ENCODE results near the gene KLHL6. TPM values are rescaled to one million over a fixed set of nuclear protein-coding genes. Genes with fewer than 3 reads are reported as not detected.

The KLHL6 gene
- total and polyA plus RNA-seq, 8 donors = 1.4 to 21.6 (median 2.2) TPM

- H3K27me3 ChIP-seq = no peaks in the 10 kb centered on the region
- intact Hi-C loops (cut with DNase I) = no loop called here
- TF ChIP-seq CTCF (IDR thresholded peaks at IDR 0.05) = peak in 1 of 2 donors; percentile 16
- no peak overlapping the region for H3K27ac ChIP-seq
- H3K9me3 ChIP-seq = no peaks in the 10 kb centered on the region
- no peak overlapping the region for H3K4me3 ChIP-seq
- DNase-seq (no peak), ATAC-seq (no peak)
- H3K4me1 ChIP-seq = peaks cover 0 to 11% of the 10 kb centered on the region in 2 donors
- H3K36me3 ChIP-seq = no peaks in the 10 kb centered on the region
Measured at GRCh38 chr3:183591881-183592521, 36.5 kb upstream of the KLHL6 start.

GRCh38 chr3:183590442-183590841 lies 34.9 kb upstream of the KLHL6 start:
- TF ChIP-seq CTCF (IDR thresholded peaks at IDR 0.05) = no peak
- intact Hi-C loops (cut with DNase I) = no loop called here

GRCh38 chr3:183587336-183587735 lies 31.8 kb upstream of the KLHL6 start:
- DNase-seq (no peak), ATAC-seq (peak; percentile 63)
- no peak for TF ChIP-seq CTCF (IDR thresholded peaks at IDR 0.05)
- Histone ChIP-seq H3K27me3 (no peaks in the 10 kb centered on the region), H3K27ac (peak overlapping the region in 1 of 2 donors; percentile 52), H3K9me3 (no peaks in the 10 kb centered on the region), H3K4me1 (peaks cover 5 to 22% of the 10 kb centered on the region in 2 donors), H3K4me3 (no peak overlapping the region), H3K36me3 (no peaks in the 10 kb centered on the region)
- intact Hi-C loops (cut with DNase I) = no loop called here

More at GRCh38 chr3:183590442-183590841, 34.9 kb upstream of the KLHL6 start:
- Histone ChIP-seq H3K27ac (no peak overlapping the region), H3K4me1 (peaks cover 0 to 17% of the 10 kb centered on the region in 2 donors), H3K9me3 (no peaks in the 10 kb centered on the region), H3K36me3 (no peaks in the 10 kb centered on the region), H3K4me3 (no peak overlapping the region), H3K27me3 (no peaks in the 10 kb centered on the region)
- DNase-seq = no peak
- no peak for ATAC-seq

- TF ChIP-seq CTCF (IDR thresholded peaks at IDR 0.05) = no peak
- no peaks in the 10 kb centered on the region for H3K36me3 ChIP-seq
- no peaks in the 10 kb centered on the region for H3K9me3 ChIP-seq
- intact Hi-C loops (cut with DNase I) = no loop called here
- ATAC-seq (no peak), DNase-seq (no peak)
- no peaks in the 10 kb centered on the region for H3K27me3 ChIP-seq
- H3K4me3 ChIP-seq = no peak overlapping the region
- peaks cover 5 to 17% of the 10 kb centered on the region in 2 donors for H3K4me1 ChIP-seq
- no peak overlapping the region for H3K27ac ChIP-seq
Measured at GRCh38 chr3:183586477-183586876, 31.0 kb upstream of the KLHL6 start.

- no peak for DNase-seq
- intact Hi-C loops (cut with DNase I) = no loop called here
Measured at GRCh38 chr3:183584914-183585280, 29.4 kb upstream of the KLHL6 start.

More at GRCh38 chr3:183584914-183585280, 29.4 kb upstream of the KLHL6 start:
- ATAC-seq = no peak
- no peak for TF ChIP-seq CTCF (IDR thresholded peaks at IDR 0.05)
- H3K4me3 ChIP-seq = no peak overlapping the region
- no peaks in the 10 kb centered on the region for H3K9me3 ChIP-seq
- H3K4me1 ChIP-seq = peaks cover 5 to 17% of the 10 kb centered on the region in 2 donors
- peak overlapping the region in 1 of 2 donors; percentile 26 for H3K27ac ChIP-seq
- H3K27me3 ChIP-seq = no peaks in the 10 kb centered on the region
- H3K36me3 ChIP-seq = no peaks in the 10 kb centered on the region

Data from left lung (tissue), 10 donors.